Stomach (tissue), 4 donors: ENCODE data around the gene PIEZO1.
"Not testable (repeated sequence)": the region's sequence is repeated elsewhere in the genome, so short reads cannot be mapped to it uniquely, and the experiment has no call there.

Source experiments
- CTCF ChIP-seq, 7 experiments: fragments of 450-650 bp in 4 of 7; fragments of 200-600 bp in 3 of 7; sonication (generic) in 3 of 7; IDR thresholded peaks; one replicate each; pipeline ENCODE4 v1.5.1; 2016 to 2019; ENCODE audit warnings: antibody characterized with exemption in 7 of 7, control low read depth in 2 of 7, mild to moderate bottlenecking in 1 of 7
- EP300 ChIP-seq: sonication (generic); formaldehyde crosslinking; IDR thresholded peaks from one replicate; pipeline ENCODE4 v1.6.1; 2017; ENCODE audit warnings: antibody characterized with exemption
- POLR2A ChIP-seq, 4 donors: fragments of 450-650 bp; IDR thresholded peaks; one replicate each; pipeline ENCODE4 v1.6.1; 2016; ENCODE audit warnings: antibody characterized with exemption in 4 of 4, control low read depth in 2 of 4, mild to moderate bottlenecking in 1 of 4, moderate library complexity in 1 of 4
- POLR2AphosphoS5 ChIP-seq, 3 donors: sonication (generic); formaldehyde crosslinking; IDR thresholded peaks; one replicate each; pipeline ENCODE4 v1.6.1; 2016; ENCODE audit warnings: antibody characterized with exemption in 3 of 3

DNA sequence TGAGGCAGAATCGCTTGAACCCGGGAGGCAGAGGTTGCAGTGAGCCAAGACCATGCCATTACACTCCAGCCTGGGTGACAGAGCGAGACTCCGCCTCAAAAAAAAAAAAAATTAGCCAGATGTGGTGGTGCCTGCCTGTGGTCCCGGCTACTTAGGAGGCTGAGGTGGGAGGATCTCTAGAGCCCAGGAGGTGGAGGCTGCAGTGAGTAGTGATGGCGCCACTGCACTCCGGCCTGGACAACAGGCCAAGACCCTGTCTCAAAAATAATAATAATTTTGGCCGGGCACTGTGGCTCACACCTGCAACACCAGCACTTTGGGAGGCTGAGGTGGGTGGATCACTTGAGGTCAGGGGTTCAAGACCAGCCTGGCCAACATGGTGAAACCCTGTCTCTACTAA is 3.7 kb upstream of the PIEZO1 start:
- not testable (repeated sequence) for TF ChIP-seq POLR2A (IDR thresholded peaks at IDR 0.05); CTCF (IDR thresholded peaks at IDR 0.05); POLR2AphosphoS5 (IDR thresholded peaks at IDR 0.05); EP300
